ENCODE data around the gene RNASEL. TPM values are rescaled to one million over a fixed set of nuclear protein-coding genes. Genes with fewer than 3 reads are reported as not detected.

The RNASEL gene
- total and polyA plus RNA-seq, 2 experiments from 2014 or later, result 0.87 to 2.2 TPM

GRCh38 chr1:182629499-182630096 lies 40.5 kb upstream of the RNASEL start:
- H3K36me3 ChIP-seq, result no peaks in the 10 kb centered on the region
- DNase-seq (ENCODE audit: low read depth in 1 of 2, low spot score in 1 of 2), result no peak
- H3K9me3 ChIP-seq (ENCODE audit: low read depth), result no peaks in the 10 kb centered on the region
- no peak overlapping the region for H3K27ac ChIP-seq
- no peaks in the 10 kb centered on the region for H3K27me3 ChIP-seq
- no peak for TF ChIP-seq CTCF (IDR thresholded peaks at IDR 0.05; ENCODE audit: low read depth, low read length)
- H3K4me3 ChIP-seq, result no peak overlapping the region
- no peaks in the 10 kb centered on the region for H3K4me1 ChIP-seq (ENCODE audit: low read depth)

GRCh38 chr1:182629080-182629479 lies 40.0 kb upstream of the RNASEL start:
- no peak for DNase-seq (ENCODE audit: low read depth in 1 of 2, low spot score in 1 of 2)
- H3K27me3 ChIP-seq, result no peaks in the 10 kb centered on the region
- H3K36me3 ChIP-seq, result no peaks in the 10 kb centered on the region
- no peaks in the 10 kb centered on the region for H3K9me3 ChIP-seq (ENCODE audit: low read depth)
- no peak for TF ChIP-seq CTCF (IDR thresholded peaks at IDR 0.05; ENCODE audit: low read depth, low read length)
- no peak overlapping the region for H3K27ac ChIP-seq
- H3K4me3 ChIP-seq, result no peak overlapping the region
- H3K4me1 ChIP-seq (ENCODE audit: low read depth), result no peaks in the 10 kb centered on the region

DNA sequence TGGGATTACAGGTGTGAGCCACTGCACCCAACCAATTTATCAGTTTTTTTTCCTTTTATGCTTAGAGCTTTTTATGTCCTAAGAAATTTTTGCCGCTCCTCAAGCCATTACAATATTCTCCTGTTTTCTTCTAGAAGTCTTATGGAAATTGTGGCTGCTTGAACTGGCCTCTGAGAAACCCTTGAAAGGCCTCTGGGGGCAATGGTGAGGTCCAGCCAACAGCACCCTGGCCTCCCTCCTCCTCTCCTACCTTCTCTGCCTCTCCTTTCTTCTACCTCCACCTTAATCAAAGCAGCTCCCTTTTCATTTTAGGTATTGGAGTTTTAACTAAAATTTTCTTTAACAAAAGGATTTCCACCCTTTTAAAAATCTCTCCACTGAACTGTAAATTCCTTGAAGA lies 39.6 kb upstream of the RNASEL start:
- H3K4me1 ChIP-seq (ENCODE audit: low read depth), result no peaks in the 10 kb centered on the region
- no peak overlapping the region for H3K27ac ChIP-seq
- H3K4me3 ChIP-seq, result no peak overlapping the region
- TF ChIP-seq CTCF (IDR thresholded peaks at IDR 0.05; ENCODE audit: low read depth, low read length), result no peak
- no peaks in the 10 kb centered on the region for H3K36me3 ChIP-seq
- DNase-seq (ENCODE audit: low read depth in 1 of 2, low spot score in 1 of 2), result no peak
- H3K9me3 ChIP-seq (ENCODE audit: low read depth), result no peaks in the 10 kb centered on the region
- no peaks in the 10 kb centered on the region for H3K27me3 ChIP-seq

DNA sequence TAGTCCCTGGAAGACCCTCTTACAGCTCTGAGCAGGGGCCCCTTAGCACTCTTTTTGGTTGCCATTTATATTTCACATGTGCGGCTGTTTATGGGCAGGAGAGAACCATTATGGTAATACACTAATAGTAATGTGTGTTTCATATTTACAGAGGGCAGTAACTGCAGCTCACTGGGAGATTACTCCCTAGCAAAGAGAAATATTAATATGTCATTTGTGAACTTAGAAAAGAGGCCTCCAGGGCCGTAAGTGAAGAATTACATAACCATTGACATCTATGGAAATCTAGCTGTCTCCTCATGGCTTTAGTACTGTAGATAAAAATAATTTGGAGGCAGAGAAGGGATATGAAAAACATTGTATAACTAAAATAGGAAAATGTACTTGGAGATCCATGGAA lies 38.6 kb upstream of the RNASEL start:
- H3K36me3 ChIP-seq, result no peaks in the 10 kb centered on the region
- no peaks in the 10 kb centered on the region for H3K27me3 ChIP-seq
- no peak for TF ChIP-seq CTCF (IDR thresholded peaks at IDR 0.05; ENCODE audit: low read depth, low read length)
- no peak overlapping the region for H3K27ac ChIP-seq
- no peaks in the 10 kb centered on the region for H3K9me3 ChIP-seq (ENCODE audit: low read depth)
- H3K4me3 ChIP-seq, result no peak overlapping the region
- no peak for DNase-seq (ENCODE audit: low read depth in 1 of 2, low spot score in 1 of 2)
- H3K4me1 ChIP-seq (ENCODE audit: low read depth), result no peaks in the 10 kb centered on the region

DNA sequence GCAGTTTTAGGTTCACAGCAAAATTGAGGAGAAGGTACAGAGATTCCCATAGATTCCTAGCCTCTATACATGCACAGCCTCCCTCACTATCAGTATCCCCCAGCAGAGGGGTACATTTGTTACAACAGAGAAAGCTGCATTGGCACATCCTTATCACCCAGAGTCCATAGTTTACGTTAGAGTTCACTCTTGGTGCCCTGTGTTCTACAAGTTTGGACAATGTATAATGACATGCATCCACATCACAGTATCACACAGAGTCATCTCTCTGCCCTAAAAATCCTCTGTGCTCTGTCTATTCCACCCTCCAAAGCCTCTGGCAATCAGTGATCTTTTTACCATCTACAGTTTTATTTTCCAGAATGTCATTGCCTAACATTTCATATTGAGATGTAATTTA lies 37.5 kb upstream of the RNASEL start:
- no peak for TF ChIP-seq CTCF (IDR thresholded peaks at IDR 0.05; ENCODE audit: low read depth, low read length)
- no peak overlapping the region for H3K27ac ChIP-seq
- H3K4me3 ChIP-seq, result no peak overlapping the region

More for the DNA sequence above, 37.5 kb upstream of the RNASEL start:
- Histone ChIP-seq H3K36me3 (no peaks in the 10 kb centered on the region), H3K27me3 (no peaks in the 10 kb centered on the region), H3K4me1 (ENCODE audit: low read depth) (no peaks in the 10 kb centered on the region), H3K9me3 (ENCODE audit: low read depth) (no peaks in the 10 kb centered on the region)
- DNase-seq (ENCODE audit: low read depth in 1 of 2, low spot score in 1 of 2), result no peak
